Epithelial cell of esophagus (primary cell): ENCODE results near the gene GALNT17.

Source experiments
- DNase-seq: peaks from one replicate; pipeline ENCODE4 v3.0.0; 2010; ENCODE audit warnings: low read depth
- H3K4me3 ChIP-seq: 2 replicates; pipeline ENCODE4 v1.5.1; 2011; ENCODE audit warnings: mild to moderate bottlenecking, low read length, control low read depth
- TF ChIP-seq, protein P1 (sequence below): IDR thresholded peaks from 2 replicates; pipeline ENCODE4 v1.5.1; 2011; ENCODE audit warnings: low read depth, mild to moderate bottlenecking, low read length, control low read depth, inconsistent platforms; ENCODE audit not compliant: insufficient read depth; ENCODE audit errors: missing control alignments

GALNT17 gene

DNA sequence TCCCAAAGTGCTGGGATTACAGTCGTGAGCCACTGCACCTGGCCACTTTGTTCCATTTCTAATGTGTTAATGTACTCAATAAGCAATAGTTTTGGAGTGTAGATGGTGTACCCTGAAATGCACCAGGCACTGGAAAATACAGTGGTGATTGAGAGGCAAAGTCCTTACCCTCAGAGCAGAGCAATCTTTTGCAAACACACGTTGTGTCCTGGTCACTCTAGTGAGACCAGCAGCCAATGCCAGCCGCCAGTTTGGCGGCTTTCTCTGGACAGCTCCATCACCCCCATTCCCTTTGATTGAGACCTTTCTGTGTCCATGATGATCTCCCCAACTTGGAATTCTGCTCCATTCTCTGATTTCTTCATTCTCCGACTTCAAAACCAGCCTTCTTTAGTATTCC lies 231.3 kb downstream of the GALNT17 start:
- TF ChIP-seq, protein P1, sequence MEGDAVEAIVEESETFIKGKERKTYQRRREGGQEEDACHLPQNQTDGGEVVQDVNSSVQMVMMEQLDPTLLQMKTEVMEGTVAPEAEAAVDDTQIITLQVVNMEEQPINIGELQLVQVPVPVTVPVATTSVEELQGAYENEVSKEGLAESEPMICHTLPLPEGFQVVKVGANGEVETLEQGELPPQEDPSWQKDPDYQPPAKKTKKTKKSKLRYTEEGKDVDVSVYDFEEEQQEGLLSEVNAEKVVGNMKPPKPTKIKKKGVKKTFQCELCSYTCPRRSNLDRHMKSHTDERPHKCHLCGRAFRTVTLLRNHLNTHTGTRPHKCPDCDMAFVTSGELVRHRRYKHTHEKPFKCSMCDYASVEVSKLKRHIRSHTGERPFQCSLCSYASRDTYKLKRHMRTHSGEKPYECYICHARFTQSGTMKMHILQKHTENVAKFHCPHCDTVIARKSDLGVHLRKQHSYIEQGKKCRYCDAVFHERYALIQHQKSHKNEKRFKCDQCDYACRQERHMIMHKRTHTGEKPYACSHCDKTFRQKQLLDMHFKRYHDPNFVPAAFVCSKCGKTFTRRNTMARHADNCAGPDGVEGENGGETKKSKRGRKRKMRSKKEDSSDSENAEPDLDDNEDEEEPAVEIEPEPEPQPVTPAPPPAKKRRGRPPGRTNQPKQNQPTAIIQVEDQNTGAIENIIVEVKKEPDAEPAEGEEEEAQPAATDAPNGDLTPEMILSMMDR: no peak
- no peak for DNase-seq

DNA sequence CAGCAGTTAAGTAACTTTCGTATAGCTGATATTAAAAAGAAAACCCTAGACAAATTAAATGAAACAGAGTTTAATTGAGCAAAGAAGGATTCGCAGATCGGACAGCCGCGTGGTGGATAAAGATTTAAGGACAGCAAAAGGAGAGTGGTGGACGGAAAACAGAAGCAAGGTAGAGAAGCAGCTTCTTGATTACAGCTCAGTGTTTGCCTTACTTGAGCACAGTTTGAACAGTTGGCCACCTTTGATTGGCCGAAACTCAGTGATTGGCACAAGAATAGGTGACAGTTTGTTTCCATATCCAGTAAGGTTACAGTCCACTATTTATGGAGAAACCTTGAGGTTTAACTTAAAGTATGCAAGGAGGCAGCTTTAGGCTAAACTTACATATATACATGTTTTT lies 231.7 kb downstream of the GALNT17 start:
- TF ChIP-seq, protein P1: no peak
- DNase-seq: no peak
- H3K4me3 ChIP-seq: no peak overlapping the region

More for the DNA sequence above, 231.3 kb downstream of the GALNT17 start:
- H3K4me3 ChIP-seq: no peak overlapping the region

DNA sequence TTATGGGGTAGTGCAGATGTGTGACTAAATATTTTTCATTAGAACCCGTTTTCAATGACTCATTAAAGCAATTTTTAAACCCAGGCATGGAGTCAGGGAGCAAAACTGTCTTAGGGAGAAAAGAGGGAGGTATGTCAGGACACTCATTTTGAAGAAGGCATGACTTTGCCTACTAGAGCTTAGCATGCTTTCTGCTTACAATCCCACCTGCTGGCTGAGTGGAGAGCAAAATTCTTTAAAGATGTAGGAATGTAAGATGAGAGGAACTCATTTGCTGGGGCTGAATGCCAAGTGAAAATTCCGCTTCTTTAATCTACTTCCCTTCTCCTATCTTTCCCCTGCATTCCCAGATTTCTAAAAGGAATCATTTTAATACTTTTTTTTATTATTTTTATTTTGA lies 232.6 kb downstream of the GALNT17 start:
- DNase-seq: no peak
- TF ChIP-seq, protein P1: no peak
- H3K4me3 ChIP-seq: no peak overlapping the region

DNA sequence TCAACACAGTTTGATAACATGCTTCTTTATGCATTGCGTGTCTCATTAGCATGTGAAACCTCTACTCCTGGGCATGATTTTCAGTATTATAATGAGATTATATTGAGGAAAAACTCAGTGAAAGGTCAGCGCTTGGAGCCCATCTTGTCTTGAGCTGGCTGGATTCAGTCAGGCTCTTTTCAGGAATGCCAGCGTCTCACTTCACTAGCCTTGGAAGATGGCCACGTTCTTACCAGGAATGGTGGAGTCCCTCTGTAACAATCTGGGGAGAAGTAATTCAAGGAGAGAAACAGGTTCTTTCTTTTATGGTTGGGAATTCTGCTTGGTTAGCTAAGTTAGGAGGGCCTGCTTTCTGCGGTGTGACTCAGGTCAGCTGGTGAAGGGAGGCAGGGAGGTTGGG lies 241.0 kb downstream of the GALNT17 start:
- TF ChIP-seq, protein P1: no peak
- DNase-seq: no peak
- no peak overlapping the region for H3K4me3 ChIP-seq

DNA sequence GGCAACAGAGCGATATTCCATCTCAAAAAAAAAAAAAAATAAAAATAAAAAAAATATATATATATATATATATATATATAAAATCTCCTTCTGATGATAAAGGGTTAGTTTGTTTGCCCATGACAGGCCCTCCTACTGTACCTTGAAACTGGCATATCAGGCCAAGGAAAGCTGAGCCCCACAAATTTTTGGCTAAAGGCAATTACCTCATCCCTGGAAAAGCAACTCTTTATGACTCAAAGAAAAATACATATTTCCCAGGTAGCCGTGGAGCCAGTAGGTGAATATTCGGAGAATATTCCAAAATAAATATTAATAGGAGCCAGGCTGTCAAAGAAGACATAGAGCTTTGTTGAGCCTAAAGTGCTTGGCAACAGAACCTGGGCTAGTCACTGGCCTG lies 245.1 kb downstream of the GALNT17 start:
- TF ChIP-seq, protein P1: no peak
- DNase-seq: no peak
- no peak overlapping the region for H3K4me3 ChIP-seq

DNA sequence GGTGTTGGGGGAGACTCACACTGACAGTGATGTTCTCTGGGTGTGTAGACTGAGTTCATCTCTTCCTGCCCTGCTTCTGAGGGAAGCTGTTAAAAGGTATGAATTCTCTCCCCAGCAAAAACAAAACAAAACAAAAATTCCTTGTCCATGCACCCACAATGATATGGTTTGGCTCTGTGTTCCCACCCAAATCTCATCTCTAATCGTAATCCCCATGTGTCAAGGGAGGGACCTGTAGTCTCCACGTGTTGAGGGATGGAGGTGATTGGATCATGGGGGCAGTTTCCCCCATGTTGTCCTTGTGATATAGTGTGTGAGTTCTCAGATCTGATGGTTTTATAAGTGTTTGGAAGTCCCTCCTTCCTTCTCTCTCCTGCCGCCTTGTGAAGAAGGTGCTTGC lies 245.5 kb downstream of the GALNT17 start:
- H3K4me3 ChIP-seq: no peak overlapping the region
- DNase-seq: no peak
- TF ChIP-seq, protein P1: no peak

DNA sequence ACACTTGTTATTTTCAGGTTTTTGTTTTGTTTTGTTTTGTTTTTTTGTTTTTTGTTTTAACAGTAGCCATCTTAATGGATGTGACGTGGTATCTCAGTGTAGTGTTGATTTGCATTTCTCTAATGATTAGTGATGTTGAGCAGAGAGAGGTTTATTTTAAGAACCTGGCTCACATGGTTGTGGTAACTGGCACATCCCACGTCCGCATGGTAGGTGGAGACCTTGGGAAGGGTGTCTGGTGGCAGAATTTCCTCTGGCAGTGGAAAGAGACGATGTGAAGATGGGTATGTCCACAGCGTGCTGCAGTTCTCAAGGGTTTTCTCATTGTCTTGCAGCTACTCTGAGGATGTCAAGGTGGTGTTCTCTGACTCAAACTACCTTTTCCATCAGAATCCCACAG lies 252.2 kb downstream of the GALNT17 start:
- no peak overlapping the region for H3K4me3 ChIP-seq
- no peak for DNase-seq
- TF ChIP-seq, protein P1: no peak
